GM19372 (cell line): ENCODE measurements around the gene SCN3B.

Experiments
- ATAC-seq: cut with Tn5 transposase; IDR thresholded peaks from one replicate; pipeline ENCODE4 v1.9.1; 2021; ENCODE audit warnings: mild to moderate bottlenecking, low read depth, moderate library complexity; ENCODE audit not compliant: unreplicated experiment

SCN3B gene

DNA sequence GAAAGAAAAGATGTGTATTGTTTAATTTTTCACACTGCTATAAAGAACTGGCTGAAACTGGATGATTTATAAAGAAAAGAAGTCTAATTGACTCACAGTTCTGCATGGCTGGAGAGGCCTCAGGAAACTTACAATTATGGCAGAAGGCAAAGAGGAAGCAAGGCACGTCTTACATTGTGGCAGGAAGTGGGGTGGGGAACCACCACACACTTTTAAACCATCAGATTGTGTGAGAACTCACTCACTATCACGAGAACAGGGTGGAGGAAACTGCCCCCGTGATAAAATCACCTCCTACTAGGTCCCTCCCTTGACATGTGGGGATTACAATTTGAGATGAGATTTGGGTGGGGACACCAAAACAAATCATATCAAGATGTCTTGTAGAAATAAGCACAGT, 5.5 kb upstream of the SCN3B start:
- peak; percentile 87 for ATAC-seq

GRCh38 chr11:123659311-123659710, 4.9 kb upstream of the SCN3B start:
- no peak for ATAC-seq

DNA sequence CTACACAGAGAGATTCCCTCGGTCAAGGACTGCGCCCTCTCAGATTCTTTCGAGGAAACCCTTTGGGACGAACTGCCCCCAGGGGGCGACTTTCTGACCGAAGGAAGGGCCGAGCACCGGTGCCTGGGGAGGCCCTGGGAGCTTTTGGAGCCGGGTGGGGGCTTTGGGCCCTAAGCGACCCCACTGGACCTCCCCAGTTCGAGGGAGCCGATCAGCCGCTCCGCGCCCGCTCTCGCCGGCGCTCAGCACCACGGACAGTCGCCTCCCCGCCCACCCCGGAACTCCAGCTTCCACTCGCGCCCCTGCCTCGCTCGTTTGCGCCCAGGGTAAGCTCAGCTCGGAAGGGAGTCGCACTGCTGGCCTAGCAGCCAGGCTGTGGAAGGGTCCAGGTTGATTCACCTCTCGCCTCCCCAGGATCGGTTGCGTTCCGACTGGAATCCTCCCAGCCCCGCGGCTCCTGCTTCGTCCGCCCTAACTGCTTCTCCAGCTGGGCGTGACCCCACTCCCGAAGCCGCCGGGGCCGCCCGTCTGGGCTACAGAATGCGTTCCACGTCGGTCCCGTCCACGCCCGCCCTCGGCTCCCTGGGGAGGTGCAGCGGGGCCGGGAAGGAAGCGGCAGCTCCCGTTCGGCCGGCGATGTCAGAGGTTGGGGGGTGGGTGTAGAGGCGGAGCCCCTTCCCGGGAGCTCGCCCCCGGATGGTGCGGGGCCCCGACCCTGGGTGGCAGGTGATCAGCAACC, 428 bp downstream of the SCN3B start:
- ATAC-seq, result no peak

- ATAC-seq, result no peak
Measured at GRCh38 chr11:123653483-123653826, 969 bp downstream of the SCN3B start.

DNA sequence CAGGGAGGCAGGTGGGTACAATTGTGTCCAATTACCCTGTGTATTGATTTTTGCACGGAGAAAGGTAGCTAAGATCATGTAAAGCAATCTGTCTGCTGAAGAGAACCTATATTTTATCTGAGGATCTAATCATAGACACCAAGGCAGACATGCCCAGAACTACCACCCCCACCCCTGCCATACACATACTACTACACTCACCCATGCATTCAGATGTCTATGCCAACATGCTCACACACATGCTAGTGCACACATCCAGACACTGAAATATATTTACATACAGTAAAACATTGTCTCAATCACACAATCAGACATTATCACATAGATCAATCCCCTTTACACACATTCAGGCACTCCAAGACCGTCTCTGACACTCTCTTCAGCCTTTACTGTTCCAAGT, 1.8 kb downstream of the SCN3B start:
- no peak for ATAC-seq

GRCh38 chr11:123650901-123651300, 3.5 kb downstream of the SCN3B start:
- ATAC-seq, result no peak

GRCh38 chr11:123645286-123645975, 9.0 kb downstream of the SCN3B start:
- ATAC-seq, result no peak

DNA sequence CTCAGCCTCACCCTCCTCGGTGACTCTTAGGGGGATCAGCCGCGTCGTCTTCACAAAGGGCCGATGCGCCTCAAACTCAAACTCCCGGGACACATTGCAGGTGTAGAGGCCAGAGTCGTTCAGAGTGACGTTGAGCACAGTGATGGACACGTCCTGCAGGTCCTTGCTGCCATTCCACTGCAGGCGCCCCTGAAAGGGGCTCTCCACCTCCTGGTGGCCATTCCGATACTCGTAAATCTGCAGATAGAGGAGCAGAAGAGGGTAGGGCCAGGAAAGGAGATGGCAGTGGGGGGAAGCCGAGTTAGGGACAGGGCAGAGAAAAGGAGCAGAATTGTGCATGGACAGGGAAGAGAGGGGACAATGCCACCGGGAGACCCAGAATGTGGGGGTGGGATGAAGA, 12.0 kb downstream of the SCN3B start:
- no peak for ATAC-seq

DNA sequence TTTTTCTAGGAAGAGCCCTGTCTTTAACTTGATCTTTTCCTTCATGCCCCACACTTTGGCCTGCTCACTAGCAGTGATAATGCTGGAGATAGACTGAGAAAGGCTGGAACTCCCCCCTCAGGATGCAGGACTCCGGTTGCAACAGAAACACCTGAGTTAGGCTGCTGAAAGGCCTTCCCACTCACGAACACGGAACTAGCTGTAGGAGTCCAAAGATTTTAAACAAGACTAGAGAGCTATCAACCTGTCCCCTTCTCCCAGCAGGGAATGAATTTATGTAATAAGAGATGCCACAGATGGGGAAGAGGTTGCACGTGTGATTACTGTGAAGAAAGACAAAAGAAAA, 13.0 kb downstream of the SCN3B start:
- no peak for ATAC-seq

- ATAC-seq, result peak; percentile 88
Measured at GRCh38 chr11:123640677-123641494, 13.5 kb downstream of the SCN3B start.

- ATAC-seq, result no peak
Measured at GRCh38 chr11:123640029-123640428, 14.4 kb downstream of the SCN3B start.

DNA sequence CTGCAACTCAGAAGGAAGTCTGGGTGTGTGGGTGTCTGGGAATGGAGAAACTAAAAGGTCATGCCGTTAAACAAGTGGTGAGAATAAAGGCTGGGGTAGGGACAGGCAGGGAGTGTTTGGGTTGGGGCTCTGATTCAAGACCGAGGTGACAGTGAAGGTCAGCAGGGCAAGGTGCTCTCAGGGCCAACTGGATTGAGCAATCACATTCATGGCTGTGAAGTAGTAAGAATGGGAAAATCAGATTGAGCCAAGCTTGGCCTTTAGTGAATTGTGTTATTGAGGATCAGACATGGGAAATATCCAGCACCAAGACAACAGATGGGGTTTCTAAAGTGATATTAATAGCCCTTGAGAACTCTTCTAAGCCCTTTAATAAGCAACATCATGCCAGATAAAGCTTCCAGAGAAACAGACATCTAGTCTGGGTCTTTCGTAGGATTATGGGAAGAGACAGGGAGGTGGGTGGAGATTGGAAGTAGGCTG, 24.3 kb downstream of the SCN3B start:
- no peak for ATAC-seq

- no peak for ATAC-seq
Measured at GRCh38 chr11:123628936-123629683, 25.3 kb downstream of the SCN3B start.

- no peak for ATAC-seq
Measured at GRCh38 chr11:123624974-123625373, 29.4 kb downstream of the SCN3B start.

DNA sequence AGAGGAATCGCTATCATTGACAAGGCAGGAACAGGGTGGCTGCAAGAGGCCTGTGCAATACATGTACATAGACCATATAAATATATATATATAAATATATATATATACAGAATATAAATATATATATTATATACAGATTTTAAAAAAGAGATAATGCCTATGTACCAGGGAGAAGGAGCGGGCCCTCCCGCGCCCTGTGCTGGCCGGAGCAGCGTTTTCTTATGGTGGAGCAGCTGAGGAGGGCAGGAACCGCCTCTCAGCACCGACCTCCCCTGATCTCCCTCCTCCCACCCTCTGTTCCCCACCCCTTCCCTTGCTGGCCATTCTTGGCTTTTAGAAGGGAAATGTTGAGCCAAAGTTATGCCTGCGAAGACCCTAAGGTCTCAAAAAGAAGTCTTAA, 31.8 kb downstream of the SCN3B start:
- ATAC-seq, result no peak

- no peak for ATAC-seq
Measured at GRCh38 chr11:123616505-123617198, 37.8 kb downstream of the SCN3B start.

DNA sequence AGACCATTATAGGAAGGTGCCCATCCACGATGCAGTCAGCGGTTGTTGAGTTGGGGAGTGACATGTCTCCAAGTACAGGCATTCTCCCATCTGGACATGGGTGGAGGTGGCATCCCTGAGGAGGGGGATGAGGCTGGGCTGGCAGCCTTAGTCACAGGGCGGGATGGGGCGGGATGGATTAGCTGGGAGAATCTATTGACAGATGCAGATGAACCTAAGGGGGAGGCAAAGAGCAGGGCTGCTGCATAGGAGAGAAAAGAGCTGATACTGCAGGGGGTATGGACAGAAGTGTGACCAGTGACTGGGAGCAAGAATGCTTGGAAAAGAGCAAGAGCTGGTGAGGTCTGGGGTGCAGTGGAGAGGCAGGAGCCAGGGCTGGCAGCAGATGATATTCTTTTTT, 42.7 kb downstream of the SCN3B start:
- no peak for ATAC-seq

DNA sequence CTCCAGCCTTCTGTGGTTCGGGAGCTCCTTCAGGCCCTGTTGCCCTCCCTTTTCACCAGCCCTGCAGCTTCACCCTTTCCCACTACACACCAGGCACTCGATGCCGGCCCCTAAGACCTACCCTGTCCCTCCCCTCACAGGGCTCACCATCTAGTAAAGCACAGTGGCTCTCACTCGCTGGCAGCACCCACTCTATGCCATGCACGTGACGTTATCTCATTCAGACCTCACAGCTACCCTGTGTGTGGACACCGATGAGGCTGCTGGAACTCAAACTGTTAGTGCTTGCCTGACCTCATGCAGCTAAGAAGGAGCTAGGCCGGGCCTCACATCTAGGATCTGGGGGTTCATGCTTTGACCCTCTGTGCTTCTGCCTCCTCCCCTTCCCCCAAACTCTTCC, 45.5 kb downstream of the SCN3B start:
- no peak for ATAC-seq

DNA sequence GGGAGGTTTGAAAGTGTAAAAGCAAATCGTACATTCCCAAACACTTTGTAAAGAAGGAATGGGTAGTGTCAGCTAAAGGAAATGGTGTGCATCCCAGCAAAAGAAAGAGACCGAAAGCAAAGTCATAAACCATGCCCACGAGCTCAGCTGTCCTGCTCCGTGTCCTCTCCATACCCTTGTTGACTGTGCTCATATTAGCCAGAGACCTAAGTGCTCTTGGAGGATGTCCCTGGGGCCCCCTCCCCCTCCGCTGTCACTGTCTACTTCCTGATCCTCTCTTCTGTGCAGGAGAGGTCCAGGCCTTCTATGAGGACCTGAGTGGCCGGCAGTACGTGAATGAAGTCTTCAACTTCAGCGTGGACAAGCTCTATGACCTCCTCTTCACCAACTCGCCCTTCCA, 46.1 kb downstream of the SCN3B start:
- ATAC-seq, result no peak

DNA sequence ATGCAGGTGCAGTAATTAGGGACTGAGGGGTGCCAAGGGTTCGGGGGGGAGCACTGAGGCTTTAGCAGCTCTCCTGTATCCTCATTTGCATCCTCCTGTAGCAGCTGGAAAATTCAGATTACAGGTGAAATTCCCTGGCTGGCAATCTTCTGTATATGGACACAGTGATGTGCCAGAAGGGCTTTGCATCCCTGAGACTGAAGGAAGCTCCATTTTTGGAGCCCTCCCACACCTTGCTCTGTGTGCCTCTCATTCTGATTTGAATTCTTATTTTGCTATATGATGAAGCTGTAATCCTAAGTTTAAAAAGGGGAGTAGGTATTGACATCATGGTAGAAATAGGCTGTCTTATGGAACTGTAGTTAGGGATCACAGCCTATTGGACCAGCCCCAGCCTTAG, 46.6 kb downstream of the SCN3B start:
- ATAC-seq, result no peak
